AG04449 (cell line): Measurements from ENCODE around the gene SORBS1.

Experiments
- CTCF ChIA-PET: fragments of 350-600 bp; formaldehyde crosslinking; extraction: SDS; loops from one replicate; lab custom pipeline; 2021; ENCODE audit warnings: antibody characterized with exemption; lab: Yijun Ruan, JAX
- POLR2A ChIA-PET: fragments of 400-600, 350-600 bp; formaldehyde crosslinking; extraction: SDS; loops from one replicate; lab custom pipeline; 2020; ENCODE audit warnings: antibody characterized with exemption, inconsistent platforms; lab: Yijun Ruan, JAX
- DNase-seq: peaks from one replicate; pipeline ENCODE4 v3.0.0-alpha.2; 2010; ENCODE audit warnings: low read depth, low spot score
- H3K4me3 ChIP-seq: 2 replicates; pipeline ENCODE4 v1.5.1; 2011; ENCODE audit warnings: low read depth, mild to moderate bottlenecking, control low read depth, low read length
- TF ChIP-seq, protein P1 (sequence below): IDR thresholded peaks from one replicate; pipeline ENCODE4 v1.5.1; 2011; ENCODE audit warnings: mild to moderate bottlenecking, moderate library complexity, low read length, control low read depth, inconsistent platforms; ENCODE audit not compliant: insufficient read depth; ENCODE audit errors: missing control alignments

The SORBS1 gene

DNA sequence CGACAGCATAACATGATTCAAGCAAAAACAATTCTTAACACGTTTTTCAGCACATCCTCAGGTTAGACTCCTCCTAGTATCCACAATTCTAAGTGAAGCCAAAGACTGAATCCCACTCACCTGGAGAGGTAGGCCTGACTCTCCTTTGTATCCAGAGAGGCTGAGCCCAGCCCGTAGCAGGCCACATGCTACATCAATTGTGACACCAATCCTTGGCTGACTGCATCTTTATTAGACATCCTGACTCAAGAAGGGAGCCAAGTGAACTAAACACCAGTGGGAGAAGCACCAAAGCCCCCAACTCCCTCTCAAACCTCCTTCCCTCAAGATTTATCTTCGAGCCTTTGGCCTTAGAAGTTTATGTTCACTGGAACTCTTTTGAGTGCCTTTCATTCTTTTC is 144.9 kb downstream of the SORBS1 start:
- CTCF ChIA-PET = interaction anchor here (1.0 to 1.3 kb wide), 2 partner anchors 15 to 30 kb away, joined by 3 to 4 read pairs; no protein-coding TSS in a partner anchor
- POLR2A ChIA-PET = no interaction called here
- DNase-seq = no peak
- TF ChIP-seq, protein P1, sequence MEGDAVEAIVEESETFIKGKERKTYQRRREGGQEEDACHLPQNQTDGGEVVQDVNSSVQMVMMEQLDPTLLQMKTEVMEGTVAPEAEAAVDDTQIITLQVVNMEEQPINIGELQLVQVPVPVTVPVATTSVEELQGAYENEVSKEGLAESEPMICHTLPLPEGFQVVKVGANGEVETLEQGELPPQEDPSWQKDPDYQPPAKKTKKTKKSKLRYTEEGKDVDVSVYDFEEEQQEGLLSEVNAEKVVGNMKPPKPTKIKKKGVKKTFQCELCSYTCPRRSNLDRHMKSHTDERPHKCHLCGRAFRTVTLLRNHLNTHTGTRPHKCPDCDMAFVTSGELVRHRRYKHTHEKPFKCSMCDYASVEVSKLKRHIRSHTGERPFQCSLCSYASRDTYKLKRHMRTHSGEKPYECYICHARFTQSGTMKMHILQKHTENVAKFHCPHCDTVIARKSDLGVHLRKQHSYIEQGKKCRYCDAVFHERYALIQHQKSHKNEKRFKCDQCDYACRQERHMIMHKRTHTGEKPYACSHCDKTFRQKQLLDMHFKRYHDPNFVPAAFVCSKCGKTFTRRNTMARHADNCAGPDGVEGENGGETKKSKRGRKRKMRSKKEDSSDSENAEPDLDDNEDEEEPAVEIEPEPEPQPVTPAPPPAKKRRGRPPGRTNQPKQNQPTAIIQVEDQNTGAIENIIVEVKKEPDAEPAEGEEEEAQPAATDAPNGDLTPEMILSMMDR = no peak
- no peak overlapping the region for H3K4me3 ChIP-seq

DNA sequence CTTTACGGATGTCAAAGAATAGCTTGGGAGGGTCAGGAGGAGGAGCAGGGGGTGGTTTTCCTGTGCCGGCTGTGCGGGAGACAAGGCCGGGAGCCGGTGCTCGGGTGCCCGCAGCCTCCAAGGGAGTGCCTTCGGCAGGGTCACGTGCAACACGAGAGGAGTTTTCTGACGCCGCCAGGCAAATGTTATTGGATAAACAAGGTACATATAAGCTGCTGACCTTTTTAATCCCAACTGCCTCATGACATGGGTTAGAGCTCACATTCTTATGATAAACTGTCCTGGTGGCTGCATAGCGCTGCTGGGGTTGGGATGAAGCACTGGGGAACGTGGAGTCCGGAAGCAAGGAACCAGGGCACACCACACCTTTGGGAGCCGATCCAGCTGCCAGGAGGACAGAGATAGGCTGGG is 145.5 kb downstream of the SORBS1 start:
- TF ChIP-seq, protein P1 = no peak
- CTCF ChIA-PET = interaction anchor here (1.0 to 1.3 kb wide), 2 partner anchors 10 to 30 kb away, joined by 3 to 4 read pairs; no protein-coding TSS in a partner anchor
- no peak for DNase-seq
- POLR2A ChIA-PET = no interaction called here
- H3K4me3 ChIP-seq = no peak overlapping the region

DNA sequence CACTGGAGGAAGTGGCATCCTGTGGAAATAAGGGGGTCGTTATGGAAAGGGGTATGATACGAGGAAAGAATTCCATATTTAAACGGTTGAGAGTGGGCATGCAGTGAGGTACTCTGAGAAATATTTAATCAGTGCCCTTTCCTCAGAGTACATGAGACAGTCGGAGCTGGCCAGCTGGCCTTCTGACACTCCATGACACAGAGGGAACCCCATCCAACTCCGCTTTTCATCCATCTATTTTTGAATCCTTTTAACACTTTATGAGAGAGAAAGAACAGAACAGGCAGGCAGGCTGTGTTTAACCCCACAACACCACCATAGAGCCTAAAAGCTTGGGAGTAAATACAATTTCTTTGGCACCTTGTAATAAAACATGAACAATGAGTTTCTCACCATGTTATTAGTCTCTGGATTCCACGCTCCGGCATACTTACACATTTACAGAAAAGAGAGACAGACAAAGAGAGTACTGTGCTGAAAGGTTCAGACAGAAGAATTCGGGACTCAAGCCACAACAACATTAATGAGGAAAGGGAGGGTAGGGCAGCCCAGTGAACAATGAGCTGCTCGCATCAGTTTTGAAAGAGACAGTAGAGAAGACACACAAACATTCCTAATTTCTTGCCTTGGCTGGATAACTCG is 146.2 kb downstream of the SORBS1 start:
- ChIA-PET POLR2A (no interaction called here), CTCF (interaction anchor here (1.0 to 1.3 kb wide), 2 partner anchors 10 to 31 kb away, joined by 3 to 4 read pairs; no protein-coding TSS in a partner anchor)
- no peak for DNase-seq
- TF ChIP-seq, protein P1 = no peak
- H3K4me3 ChIP-seq = no peak overlapping the region

DNA sequence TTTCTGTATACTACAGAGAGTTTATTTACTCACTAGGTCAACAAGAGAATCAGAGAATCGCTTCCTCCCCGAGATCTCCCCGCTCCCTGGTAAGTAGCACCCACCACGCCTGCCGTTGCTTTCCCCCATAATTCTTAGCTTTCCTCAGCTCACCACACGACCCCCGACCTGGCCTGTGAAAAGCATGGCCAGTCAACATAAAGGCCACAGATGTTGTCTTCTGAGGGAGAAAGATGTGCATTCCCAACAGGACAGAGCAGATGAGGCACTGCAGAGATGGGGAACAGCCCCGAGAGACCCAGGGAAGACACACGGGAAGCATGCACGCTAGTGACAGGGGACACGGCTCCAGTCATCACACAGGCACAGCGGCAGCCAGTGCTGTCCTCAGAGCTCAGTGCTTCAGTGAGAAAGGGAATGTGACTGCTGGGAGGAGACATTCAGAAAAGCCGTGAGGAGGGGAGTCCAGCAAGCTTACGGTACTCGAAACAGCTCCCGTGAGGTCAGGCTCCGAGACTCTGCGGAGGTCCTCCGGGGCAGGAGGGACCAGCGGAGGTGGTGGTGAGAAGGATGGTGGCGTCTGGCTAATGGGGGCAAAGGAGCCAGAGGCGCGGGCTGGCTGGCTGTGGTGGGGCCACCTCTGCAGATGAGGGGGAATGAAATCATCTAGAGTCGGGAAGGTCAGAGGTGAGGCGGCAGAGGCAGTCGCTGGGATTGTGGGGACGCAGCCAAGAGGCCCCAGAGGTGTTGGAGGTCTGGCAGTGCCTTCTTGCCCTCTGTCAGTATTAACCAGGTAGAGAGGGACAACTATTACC is 146.9 kb downstream of the SORBS1 start:
- TF ChIP-seq, protein P1 = no peak
- ChIA-PET POLR2A (no interaction called here), CTCF (interaction anchor here (1.9 to 2.4 kb wide), 2 partner anchors 14 to 17 kb away, joined by 8 to 14 read pairs; no protein-coding TSS in a partner anchor)
- no peak for DNase-seq
- H3K4me3 ChIP-seq = no peak overlapping the region

DNA sequence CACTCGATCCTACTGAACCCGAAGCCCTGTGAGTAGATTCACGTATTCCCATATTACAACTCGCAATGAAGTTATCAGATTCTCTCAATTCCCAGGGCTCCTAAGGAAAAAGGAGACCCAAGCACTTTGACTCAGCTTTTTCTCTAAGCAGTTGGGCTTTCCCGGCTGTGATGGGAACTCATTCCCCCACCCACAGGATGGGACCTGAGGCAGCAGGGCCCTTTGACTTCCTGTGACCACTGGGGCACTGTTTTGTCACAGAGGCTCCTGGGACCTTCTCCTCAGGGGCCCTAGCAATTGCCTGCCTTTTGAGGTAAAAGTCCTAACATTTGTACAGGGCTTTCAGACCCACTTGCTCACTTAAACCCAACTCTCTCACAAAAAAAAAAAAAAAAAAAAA is 147.6 kb downstream of the SORBS1 start:
- TF ChIP-seq, protein P1 = no peak
- H3K4me3 ChIP-seq = no peak overlapping the region
- ChIA-PET POLR2A (no interaction called here), CTCF (interaction anchor here (1.9 to 2.4 kb wide), 2 partner anchors 15 to 17 kb away, joined by 8 to 14 read pairs; no protein-coding TSS in a partner anchor)
- DNase-seq = no peak

DNA sequence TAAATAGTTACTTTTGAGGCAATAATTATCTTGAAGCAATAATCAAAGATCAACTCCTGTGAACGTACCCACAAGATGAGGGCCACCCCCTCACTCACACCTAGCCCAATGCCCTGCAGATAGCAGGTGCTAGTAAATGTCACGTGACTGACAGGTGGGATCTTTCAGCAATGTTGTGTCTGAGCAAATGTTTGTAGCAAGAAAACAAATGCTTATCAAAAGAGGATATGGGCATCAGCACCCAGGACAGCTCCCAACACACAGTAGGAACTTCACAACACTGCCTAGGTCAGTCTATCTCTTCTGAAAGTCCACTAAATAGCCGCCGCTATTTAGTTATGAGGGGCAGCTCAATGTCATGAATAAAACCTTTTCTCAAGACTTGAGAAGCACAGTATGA is 149.5 kb downstream of the SORBS1 start:
- no peak for DNase-seq
- TF ChIP-seq, protein P1 = no peak
- no peak overlapping the region for H3K4me3 ChIP-seq
- CTCF ChIA-PET = no interaction called here
- POLR2A ChIA-PET = no interaction called here
